HG02678 (cell line): ENCODE results near the gene EVI5L.
"Not testable (repeated sequence)": the region's sequence is repeated elsewhere in the genome, so short reads cannot be mapped to it uniquely, and the experiment has no call there.

Experiments used
- ATAC-seq: cut with Tn5 transposase; IDR thresholded peaks from one replicate; pipeline ENCODE4 v1.9.1; 2021; ENCODE audit warnings: mild to moderate bottlenecking, moderate library complexity; ENCODE audit not compliant: unreplicated experiment

The EVI5L gene

GRCh38 chr19:7816040-7816439 lies 14.0 kb upstream of the EVI5L start:
- ATAC-seq: not testable (repeated sequence)

- ATAC-seq: no peak
Observed at GRCh38 chr19:7817801-7818200, 12.2 kb upstream of the EVI5L start.

GRCh38 chr19:7818806-7819205 lies 11.2 kb upstream of the EVI5L start:
- no peak for ATAC-seq

GRCh38 chr19:7819337-7819736 lies 10.7 kb upstream of the EVI5L start:
- no peak for ATAC-seq

- no peak for ATAC-seq
Observed at GRCh38 chr19:7820588-7820987, 9.4 kb upstream of the EVI5L start.

- ATAC-seq: no peak
Observed at GRCh38 chr19:7822910-7823515, 7.0 kb upstream of the EVI5L start.

GRCh38 chr19:7823686-7824301 lies 6.2 kb upstream of the EVI5L start:
- no peak for ATAC-seq

- ATAC-seq: no peak
Observed at GRCh38 chr19:7829166-7829520, 875 bp upstream of the EVI5L start.

GRCh38 chr19:7830272-7830771 lies 304 bp downstream of the EVI5L start:
- ATAC-seq: no peak

GRCh38 chr19:7830823-7831222 lies 805 bp downstream of the EVI5L start:
- ATAC-seq: no peak

GRCh38 chr19:7831452-7831851 lies 1.4 kb downstream of the EVI5L start:
- ATAC-seq: no peak

- ATAC-seq: no peak
Observed at GRCh38 chr19:7832009-7832408, 2.0 kb downstream of the EVI5L start.

- no peak for ATAC-seq
Observed at GRCh38 chr19:7832781-7833180, 2.8 kb downstream of the EVI5L start.

GRCh38 chr19:7833225-7834099 lies 3.4 kb downstream of the EVI5L start:
- no peak for ATAC-seq

GRCh38 chr19:7839476-7839875 lies 9.5 kb downstream of the EVI5L start:
- no peak for ATAC-seq

- ATAC-seq: no peak
Observed at GRCh38 chr19:7840629-7841028, 10.6 kb downstream of the EVI5L start.

- ATAC-seq: no peak
Observed at GRCh38 chr19:7841751-7842660, 12.0 kb downstream of the EVI5L start.

GRCh38 chr19:7842661-7843294 lies 12.8 kb downstream of the EVI5L start:
- ATAC-seq: no peak

GRCh38 chr19:7843521-7843920 lies 13.5 kb downstream of the EVI5L start:
- no peak for ATAC-seq

GRCh38 chr19:7844405-7844804 lies 14.4 kb downstream of the EVI5L start:
- no peak for ATAC-seq
